Measurements from ENCODE around the gene UNC45A.

The UNC45A gene

GRCh38 chr15:90989040-90989768 lies 54.1 kb downstream of the UNC45A start:
- Histone ChIP-seq H3K27me3 (ENCODE audit: insufficient read depth, low read length, poor library complexity) (no peaks in the 10 kb centered on the region), H3K56ac (ENCODE audit: low read length) (no peak overlapping the region), H3K4me3 (ENCODE audit: low read length) (no peak overlapping the region), H3K4me1 (ENCODE audit: control insufficient read depth, low read depth, low read length) (peaks cover 3% of the 10 kb centered on the region), H3K18ac (ENCODE audit: low read length) (no peak overlapping the region), H3K4me2 (ENCODE audit: low read length) (no peak overlapping the region), H2AK5ac (ENCODE audit: low read length) (no peak overlapping the region), H2BK15ac (replicated peaks; ENCODE audit: low read depth) (no peak overlapping the region), H3K9ac (ENCODE audit: low read length) (no peak overlapping the region), H4K8ac (ENCODE audit: low read depth, low read length) (no peak overlapping the region), H3K27ac (ENCODE audit: low read depth, low read length) (no peak overlapping the region), H2BK120ac (ENCODE audit: low read depth, low read length) (no peak overlapping the region), H3K4ac (ENCODE audit: low read depth, low read length) (no peak overlapping the region), H3K36me3 (ENCODE audit: control insufficient read depth, insufficient read depth, low read length) (no peaks in the 10 kb centered on the region), H3K79me1 (ENCODE audit: low read length) (peaks cover 16% of the 10 kb centered on the region), H3K79me2 (ENCODE audit: control insufficient read depth, insufficient read depth, low read length) (peaks cover 79% of the 10 kb centered on the region), H2BK5ac (ENCODE audit: low read length) (no peak overlapping the region), H3K23ac (ENCODE audit: low read length) (no peak overlapping the region), H4K5ac (ENCODE audit: low read length) (no peak overlapping the region)
- DNase-seq: no peak
- no CpG with 5 or more reads among the region's 7 CpGs for WGBS (ENCODE audit: extremely low coverage, insufficient coverage, low lambda C conversion rate)

- H3K79me1 ChIP-seq (ENCODE audit: low read length): peaks cover 13% of the 10 kb centered on the region
- H3K56ac ChIP-seq (ENCODE audit: low read length): no peak overlapping the region
- H2BK15ac ChIP-seq (replicated peaks; ENCODE audit: low read depth): no peak overlapping the region
- H3K79me2 ChIP-seq (ENCODE audit: control insufficient read depth, insufficient read depth, low read length): peaks cover 72% of the 10 kb centered on the region
- no peaks in the 10 kb centered on the region for H3K27me3 ChIP-seq (ENCODE audit: insufficient read depth, low read length, poor library complexity)
- no peak overlapping the region for H4K8ac ChIP-seq (ENCODE audit: low read depth, low read length)
- no peak overlapping the region for H3K9ac ChIP-seq (ENCODE audit: low read length)
- H3K4me2 ChIP-seq (ENCODE audit: low read length): no peak overlapping the region
- no peak overlapping the region for H3K4ac ChIP-seq (ENCODE audit: low read depth, low read length)
- H2BK120ac ChIP-seq (ENCODE audit: low read depth, low read length): no peak overlapping the region
- H3K18ac ChIP-seq (ENCODE audit: low read length): no peak overlapping the region
- H3K4me1 ChIP-seq (ENCODE audit: control insufficient read depth, low read depth, low read length): peaks cover 3% of the 10 kb centered on the region
- no CpG with 5 or more reads among the region's 4 CpGs for WGBS (ENCODE audit: extremely low coverage, insufficient coverage, low lambda C conversion rate)
- no peaks in the 10 kb centered on the region for H3K36me3 ChIP-seq (ENCODE audit: control insufficient read depth, insufficient read depth, low read length)
- H4K5ac ChIP-seq (ENCODE audit: low read length): no peak overlapping the region
- H2AK5ac ChIP-seq (ENCODE audit: low read length): no peak overlapping the region
- H3K27ac ChIP-seq (ENCODE audit: low read depth, low read length): no peak overlapping the region
- no peak overlapping the region for H3K4me3 ChIP-seq (ENCODE audit: low read length)
- H3K23ac ChIP-seq (ENCODE audit: low read length): no peak overlapping the region
- no peak for DNase-seq
- H2BK5ac ChIP-seq (ENCODE audit: low read length): no peak overlapping the region
Measured at GRCh38 chr15:90990446-90990845, 55.4 kb downstream of the UNC45A start.

GRCh38 chr15:90991587-90992285 lies 56.7 kb downstream of the UNC45A start:
- WGBS (ENCODE audit: extremely low coverage, insufficient coverage, low lambda C conversion rate): no CpG with 5 or more reads among the region's 6 CpGs
- DNase-seq: peak; percentile 26
- H3K4me3 ChIP-seq (ENCODE audit: low read length): no peak overlapping the region

GRCh38 chr15:90994059-90994416 lies 59.0 kb downstream of the UNC45A start:
- Histone ChIP-seq H3K23ac (ENCODE audit: low read length) (peak overlapping the region; percentile 97), H3K4ac (ENCODE audit: low read depth, low read length) (peak overlapping the region; percentile 46), H3K4me3 (ENCODE audit: low read length) (peak overlapping the region; percentile 89), H2AK5ac (ENCODE audit: low read length) (no peak overlapping the region), H2BK120ac (ENCODE audit: low read depth, low read length) (peak overlapping the region; percentile 89), H3K56ac (ENCODE audit: low read length) (peak overlapping the region; percentile 95), H3K18ac (ENCODE audit: low read length) (peak overlapping the region; percentile 86), H2BK15ac (replicated peaks; ENCODE audit: low read depth) (no peak overlapping the region), H3K4me1 (ENCODE audit: control insufficient read depth, low read depth, low read length) (no peaks in the 10 kb centered on the region), H3K27me3 (ENCODE audit: insufficient read depth, low read length, poor library complexity) (no peaks in the 10 kb centered on the region), H4K8ac (ENCODE audit: low read depth, low read length) (peak overlapping the region; percentile 77), H4K5ac (ENCODE audit: low read length) (no peak overlapping the region), H3K9ac (ENCODE audit: low read length) (peak overlapping the region; percentile 93), H3K79me1 (ENCODE audit: low read length) (peaks cover 2% of the 10 kb centered on the region), H3K4me2 (ENCODE audit: low read length) (no peak overlapping the region), H3K79me2 (ENCODE audit: control insufficient read depth, insufficient read depth, low read length) (peaks cover 42% of the 10 kb centered on the region), H2BK5ac (ENCODE audit: low read length) (peak overlapping the region; percentile 81), H3K27ac (ENCODE audit: low read depth, low read length) (peak overlapping the region; percentile 67), H3K36me3 (ENCODE audit: control insufficient read depth, insufficient read depth, low read length) (peaks cover 4% of the 10 kb centered on the region)
- WGBS (ENCODE audit: extremely low coverage, insufficient coverage, low lambda C conversion rate): no CpG with 5 or more reads among the region's 50 CpGs
- no peak for DNase-seq

More at GRCh38 chr15:90991587-90992285, 56.7 kb downstream of the UNC45A start:
- no peak overlapping the region for H2BK120ac ChIP-seq (ENCODE audit: low read depth, low read length)
- H2AK5ac ChIP-seq (ENCODE audit: low read length): no peak overlapping the region
- H3K36me3 ChIP-seq (ENCODE audit: control insufficient read depth, insufficient read depth, low read length): no peaks in the 10 kb centered on the region
- no peak overlapping the region for H3K27ac ChIP-seq (ENCODE audit: low read depth, low read length)
- no peak overlapping the region for H2BK5ac ChIP-seq (ENCODE audit: low read length)
- peaks cover 63% of the 10 kb centered on the region for H3K79me2 ChIP-seq (ENCODE audit: control insufficient read depth, insufficient read depth, low read length)
- H3K18ac ChIP-seq (ENCODE audit: low read length): no peak overlapping the region
- no peak overlapping the region for H3K4ac ChIP-seq (ENCODE audit: low read depth, low read length)
- H3K56ac ChIP-seq (ENCODE audit: low read length): peak overlapping the region; percentile 12
- H3K79me1 ChIP-seq (ENCODE audit: low read length): peaks cover 12% of the 10 kb centered on the region
- H2BK15ac ChIP-seq (replicated peaks; ENCODE audit: low read depth): no peak overlapping the region
- H3K9ac ChIP-seq (ENCODE audit: low read length): peak overlapping the region; percentile 13
- H3K23ac ChIP-seq (ENCODE audit: low read length): no peak overlapping the region
- H3K27me3 ChIP-seq (ENCODE audit: insufficient read depth, low read length, poor library complexity): no peaks in the 10 kb centered on the region
- peaks cover 3% of the 10 kb centered on the region for H3K4me1 ChIP-seq (ENCODE audit: control insufficient read depth, low read depth, low read length)
- no peak overlapping the region for H4K5ac ChIP-seq (ENCODE audit: low read length)
- H4K8ac ChIP-seq (ENCODE audit: low read depth, low read length): no peak overlapping the region
- no peak overlapping the region for H3K4me2 ChIP-seq (ENCODE audit: low read length)

GRCh38 chr15:90994417-90995311 lies 59.6 kb downstream of the UNC45A start, which contains the start of gene PRC1:
Gene PRC1 (minus strand): TSS chr15:90994535. CDS start chr15:90994417, 118 bp downstream.
- Histone ChIP-seq H2BK120ac (ENCODE audit: low read depth, low read length) (peak within 1 kb of the TSS; percentile 89), H3K79me2 (ENCODE audit: control insufficient read depth, insufficient read depth, low read length) (peaks cover 38% of the 10 kb centered on the region), H3K18ac (ENCODE audit: low read length) (peak within 1 kb of the TSS; percentile 86), H3K23ac (ENCODE audit: low read length) (peak within 1 kb of the TSS; percentile 97), H2BK15ac (replicated peaks; ENCODE audit: low read depth) (no peak within 1 kb of the TSS), H3K36me3 (ENCODE audit: control insufficient read depth, insufficient read depth, low read length) (peaks cover 7% of the 10 kb centered on the region), H3K4ac (ENCODE audit: low read depth, low read length) (peak within 1 kb of the TSS; percentile 46), H3K4me1 (ENCODE audit: control insufficient read depth, low read depth, low read length) (no peaks in the 10 kb centered on the region), H3K27ac (ENCODE audit: low read depth, low read length) (peak within 1 kb of the TSS; percentile 79), H3K9ac (ENCODE audit: low read length) (peak within 1 kb of the TSS; percentile 93), H4K8ac (ENCODE audit: low read depth, low read length) (peak within 1 kb of the TSS; percentile 77), H2AK5ac (ENCODE audit: low read length) (no peak within 1 kb of the TSS), H3K56ac (ENCODE audit: low read length) (peak within 1 kb of the TSS; percentile 95), H4K5ac (ENCODE audit: low read length) (no peak within 1 kb of the TSS), H3K79me1 (ENCODE audit: low read length) (peaks cover 2% of the 10 kb centered on the region), H2BK5ac (ENCODE audit: low read length) (peak within 1 kb of the TSS; percentile 81), H3K4me3 (ENCODE audit: low read length) (peak within 1 kb of the TSS; percentile 89), H3K4me2 (ENCODE audit: low read length) (peak within 1 kb of the TSS; percentile 53), H3K27me3 (ENCODE audit: insufficient read depth, low read length, poor library complexity) (no peaks in the 10 kb centered on the region)
- peak; percentile 99 for DNase-seq
- no CpG with 5 or more reads among the region's 75 CpGs for WGBS (ENCODE audit: extremely low coverage, insufficient coverage, low lambda C conversion rate)

Measured in mesendoderm (in vitro differentiated cells).